GM10266 (cell line): Measurements from ENCODE around the gene MLYCD.

Source experiments
- DNase-seq: peaks from one replicate; pipeline ENCODE4 v3.0.0; 2012; ENCODE audit errors: extremely low spot score
- TF ChIP-seq, protein P1 (sequence below): IDR thresholded peaks from 2 replicates; pipeline ENCODE4 v1.5.1; 2012; ENCODE audit warnings: mild to moderate bottlenecking, low read depth; ENCODE audit not compliant: control insufficient read depth, insufficient read depth; ENCODE audit errors: missing control alignments

The MLYCD gene

GRCh38 chr16:83935858-83936255 lies 36.9 kb downstream of the MLYCD start:
- TF ChIP-seq, protein P1, sequence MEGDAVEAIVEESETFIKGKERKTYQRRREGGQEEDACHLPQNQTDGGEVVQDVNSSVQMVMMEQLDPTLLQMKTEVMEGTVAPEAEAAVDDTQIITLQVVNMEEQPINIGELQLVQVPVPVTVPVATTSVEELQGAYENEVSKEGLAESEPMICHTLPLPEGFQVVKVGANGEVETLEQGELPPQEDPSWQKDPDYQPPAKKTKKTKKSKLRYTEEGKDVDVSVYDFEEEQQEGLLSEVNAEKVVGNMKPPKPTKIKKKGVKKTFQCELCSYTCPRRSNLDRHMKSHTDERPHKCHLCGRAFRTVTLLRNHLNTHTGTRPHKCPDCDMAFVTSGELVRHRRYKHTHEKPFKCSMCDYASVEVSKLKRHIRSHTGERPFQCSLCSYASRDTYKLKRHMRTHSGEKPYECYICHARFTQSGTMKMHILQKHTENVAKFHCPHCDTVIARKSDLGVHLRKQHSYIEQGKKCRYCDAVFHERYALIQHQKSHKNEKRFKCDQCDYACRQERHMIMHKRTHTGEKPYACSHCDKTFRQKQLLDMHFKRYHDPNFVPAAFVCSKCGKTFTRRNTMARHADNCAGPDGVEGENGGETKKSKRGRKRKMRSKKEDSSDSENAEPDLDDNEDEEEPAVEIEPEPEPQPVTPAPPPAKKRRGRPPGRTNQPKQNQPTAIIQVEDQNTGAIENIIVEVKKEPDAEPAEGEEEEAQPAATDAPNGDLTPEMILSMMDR: no peak
- DNase-seq: no peak

GRCh38 chr16:83936581-83937165 lies 37.8 kb downstream of the MLYCD start:
- TF ChIP-seq, protein P1: no peak
- DNase-seq: no peak

GRCh38 chr16:83937267-83937666 lies 38.4 kb downstream of the MLYCD start:
- TF ChIP-seq, protein P1: no peak
- no peak for DNase-seq

GRCh38 chr16:83937922-83938885 lies 39.3 kb downstream of the MLYCD start:
- DNase-seq: no peak
- TF ChIP-seq, protein P1: no peak

DNA sequence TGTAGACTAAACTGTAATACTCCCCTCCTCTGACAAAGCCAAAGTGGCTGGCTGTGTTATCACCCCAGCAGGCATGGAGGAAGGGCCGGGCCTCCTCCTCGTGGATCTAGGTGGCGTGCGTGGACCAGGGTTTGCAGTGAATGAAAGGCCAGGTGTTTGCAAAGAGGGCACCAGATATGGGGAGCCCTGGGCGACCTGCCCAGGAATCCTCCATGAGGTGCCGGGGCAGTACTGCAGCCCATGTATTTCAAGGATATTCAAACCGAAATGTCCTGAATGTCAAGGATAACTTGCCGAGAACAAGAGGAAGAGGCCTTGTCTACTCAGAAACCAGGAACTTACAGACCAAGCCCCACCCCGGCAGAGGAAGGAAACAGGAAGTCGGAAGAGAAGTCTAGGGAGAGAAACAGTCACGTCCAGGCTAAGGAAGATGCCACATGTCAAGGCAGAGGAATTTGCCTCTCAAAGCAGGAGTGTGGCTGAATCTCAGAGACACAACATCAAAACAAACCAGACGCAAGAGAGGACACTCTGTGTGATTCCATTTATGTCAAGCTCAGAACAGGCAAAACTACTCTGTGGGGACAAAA lies 40.4 kb downstream of the MLYCD start:
- no peak for DNase-seq
- TF ChIP-seq, protein P1: no peak

DNA sequence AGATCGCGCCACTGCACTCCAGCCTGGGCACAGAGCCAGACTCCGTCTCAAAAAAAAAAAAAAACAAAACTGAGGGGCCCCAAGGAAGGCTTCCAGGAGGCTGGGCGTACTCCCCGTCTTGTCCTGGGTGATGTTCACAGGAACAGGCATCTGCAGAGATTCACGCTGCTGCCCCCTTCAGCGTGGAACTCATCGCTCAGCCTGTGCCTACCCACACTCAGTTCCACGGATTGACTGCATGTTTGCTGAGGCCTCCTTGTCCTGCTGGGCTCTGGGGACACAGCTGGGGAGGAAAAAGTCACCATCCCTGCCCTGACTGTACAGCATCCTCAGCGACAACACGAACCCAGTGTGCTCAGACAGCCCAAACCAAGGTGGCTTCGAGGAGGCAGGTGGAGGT lies 41.2 kb downstream of the MLYCD start:
- TF ChIP-seq, protein P1: no peak
- DNase-seq: no peak
